ENCODE results near the gene SCO1. TPM values are rescaled to one million over a fixed set of nuclear protein-coding genes. Genes with fewer than 3 reads are reported as not detected.

SCO1 gene
- total RNA-seq, 1 donor from 2014 or later: 20.6 TPM

DNA sequence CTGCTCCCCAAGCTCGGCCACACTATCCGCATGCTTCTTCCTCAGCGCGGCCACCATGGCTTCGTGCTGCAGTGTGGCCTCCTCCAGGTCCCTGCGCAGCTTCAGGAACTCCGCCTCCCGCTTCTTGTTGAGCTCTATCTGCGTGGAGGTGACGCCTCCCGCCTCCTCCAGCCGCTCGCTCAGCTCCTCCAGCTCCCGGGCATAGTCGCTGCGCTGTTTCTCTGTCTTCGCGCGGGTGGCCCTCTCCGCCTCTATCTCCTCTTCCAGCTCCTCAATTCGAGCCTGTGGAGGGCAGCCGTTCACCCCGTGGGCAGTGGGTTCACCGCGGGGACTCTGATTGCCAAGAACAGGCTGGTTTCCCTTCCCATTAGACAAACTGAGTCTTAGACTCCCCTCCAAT, 59.2 kb downstream of the SCO1 start:
- no peaks in the 10 kb centered on the region for H3K27me3 Mint-ChIP-seq (ENCODE audit: unreplicated experiment)
- no peak overlapping the region for H3K4me3 Mint-ChIP-seq (ENCODE audit: unreplicated experiment)
- peaks cover 4% of the 10 kb centered on the region for H3K36me3 Mint-ChIP-seq (ENCODE audit: unreplicated experiment)
- H3K27ac Mint-ChIP-seq (ENCODE audit: unreplicated experiment): no peak overlapping the region
- TF ChIP-seq, protein P1, sequence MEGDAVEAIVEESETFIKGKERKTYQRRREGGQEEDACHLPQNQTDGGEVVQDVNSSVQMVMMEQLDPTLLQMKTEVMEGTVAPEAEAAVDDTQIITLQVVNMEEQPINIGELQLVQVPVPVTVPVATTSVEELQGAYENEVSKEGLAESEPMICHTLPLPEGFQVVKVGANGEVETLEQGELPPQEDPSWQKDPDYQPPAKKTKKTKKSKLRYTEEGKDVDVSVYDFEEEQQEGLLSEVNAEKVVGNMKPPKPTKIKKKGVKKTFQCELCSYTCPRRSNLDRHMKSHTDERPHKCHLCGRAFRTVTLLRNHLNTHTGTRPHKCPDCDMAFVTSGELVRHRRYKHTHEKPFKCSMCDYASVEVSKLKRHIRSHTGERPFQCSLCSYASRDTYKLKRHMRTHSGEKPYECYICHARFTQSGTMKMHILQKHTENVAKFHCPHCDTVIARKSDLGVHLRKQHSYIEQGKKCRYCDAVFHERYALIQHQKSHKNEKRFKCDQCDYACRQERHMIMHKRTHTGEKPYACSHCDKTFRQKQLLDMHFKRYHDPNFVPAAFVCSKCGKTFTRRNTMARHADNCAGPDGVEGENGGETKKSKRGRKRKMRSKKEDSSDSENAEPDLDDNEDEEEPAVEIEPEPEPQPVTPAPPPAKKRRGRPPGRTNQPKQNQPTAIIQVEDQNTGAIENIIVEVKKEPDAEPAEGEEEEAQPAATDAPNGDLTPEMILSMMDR (IDR thresholded peaks at IDR 0.05; ENCODE audit: partially characterized antibody, unreplicated experiment): no peak
- H3K4me1 Mint-ChIP-seq (ENCODE audit: low read depth, unreplicated experiment): no peaks in the 10 kb centered on the region
- DNase-seq: no peak
- H3K9me3 Mint-ChIP-seq (ENCODE audit: unreplicated experiment): no peaks in the 10 kb centered on the region

GRCh38 chr17:10635290-10635689, 62.0 kb downstream of the SCO1 start:
- H3K27ac Mint-ChIP-seq (ENCODE audit: unreplicated experiment): no peak overlapping the region
- H3K4me1 Mint-ChIP-seq (ENCODE audit: low read depth, unreplicated experiment): no peaks in the 10 kb centered on the region
- TF ChIP-seq, protein P1 (IDR thresholded peaks at IDR 0.05; ENCODE audit: partially characterized antibody, unreplicated experiment): no peak
- H3K9me3 Mint-ChIP-seq (ENCODE audit: unreplicated experiment): peaks cover 2% of the 10 kb centered on the region
- H3K36me3 Mint-ChIP-seq (ENCODE audit: unreplicated experiment): peaks cover 4% of the 10 kb centered on the region
- DNase-seq: no peak
- H3K4me3 Mint-ChIP-seq (ENCODE audit: unreplicated experiment): no peak overlapping the region
- peaks cover 2% of the 10 kb centered on the region for H3K27me3 Mint-ChIP-seq (ENCODE audit: unreplicated experiment)

DNA sequence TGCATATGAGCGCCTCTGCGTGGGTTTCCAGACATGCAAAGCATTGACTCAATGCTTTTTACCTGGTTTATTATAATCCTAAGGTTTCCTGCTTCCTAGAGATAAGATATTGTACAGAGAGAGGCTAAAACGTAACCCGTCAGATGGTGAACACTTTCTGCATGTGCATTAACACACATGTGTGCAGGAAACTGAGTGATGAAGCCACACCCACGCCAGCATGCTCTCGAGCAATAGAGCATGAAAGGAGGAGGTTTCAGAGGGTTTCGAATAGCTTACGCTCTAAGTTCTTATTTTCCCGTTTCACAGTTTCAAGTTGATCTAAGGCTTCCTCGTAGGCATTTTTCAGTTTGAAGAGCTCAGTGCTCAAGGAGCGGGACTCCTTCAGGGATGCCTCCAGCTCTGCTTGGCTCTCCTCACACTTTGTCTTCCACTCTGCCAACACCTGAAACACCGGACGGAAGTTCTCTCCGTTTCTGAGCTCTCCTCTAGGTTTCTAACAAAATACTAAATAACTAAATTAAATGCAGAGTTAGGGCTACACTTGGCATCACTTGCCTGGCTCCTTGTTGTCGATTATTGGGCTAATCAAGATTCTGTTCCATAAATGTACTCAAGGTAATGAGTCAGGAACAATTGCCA, 63.5 kb downstream of the SCO1 start:
- no peaks in the 10 kb centered on the region for H3K4me1 Mint-ChIP-seq (ENCODE audit: low read depth, unreplicated experiment)
- TF ChIP-seq, protein P1 (IDR thresholded peaks at IDR 0.05; ENCODE audit: partially characterized antibody, unreplicated experiment): no peak
- no peak overlapping the region for H3K4me3 Mint-ChIP-seq (ENCODE audit: unreplicated experiment)
- H3K27ac Mint-ChIP-seq (ENCODE audit: unreplicated experiment): no peak overlapping the region
- no peak for DNase-seq
- peaks cover 2% of the 10 kb centered on the region for H3K27me3 Mint-ChIP-seq (ENCODE audit: unreplicated experiment)
- peaks cover 4% of the 10 kb centered on the region for H3K36me3 Mint-ChIP-seq (ENCODE audit: unreplicated experiment)
- H3K9me3 Mint-ChIP-seq (ENCODE audit: unreplicated experiment): peaks cover 2% of the 10 kb centered on the region

DNA sequence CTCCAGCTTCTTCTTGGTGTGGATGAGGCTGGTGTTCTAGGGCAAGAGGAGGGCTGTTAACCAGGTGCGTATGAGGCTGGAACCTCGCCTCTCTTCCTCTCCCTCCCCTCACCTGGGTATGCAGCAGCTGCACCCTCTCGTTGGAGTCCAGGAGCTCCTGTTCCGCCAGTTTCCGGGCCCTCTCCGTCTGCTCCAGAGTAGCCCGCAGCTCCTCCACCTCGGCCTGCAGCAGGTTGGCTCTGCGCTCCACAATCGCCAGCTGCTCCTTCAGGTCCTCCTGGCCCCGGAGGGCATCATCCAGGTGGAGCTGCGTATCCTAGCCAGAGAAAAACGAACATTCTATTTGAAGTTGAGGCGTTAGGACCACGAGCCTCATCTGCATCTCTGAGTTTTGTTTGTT, 65.6 kb downstream of the SCO1 start:
- no peaks in the 10 kb centered on the region for H3K36me3 Mint-ChIP-seq (ENCODE audit: unreplicated experiment)

More for the DNA sequence above, 65.6 kb downstream of the SCO1 start:
- no peak overlapping the region for H3K27ac Mint-ChIP-seq (ENCODE audit: unreplicated experiment)
- H3K9me3 Mint-ChIP-seq (ENCODE audit: unreplicated experiment): peaks cover 2% of the 10 kb centered on the region
- no peak for DNase-seq
- TF ChIP-seq, protein P1 (IDR thresholded peaks at IDR 0.05; ENCODE audit: partially characterized antibody, unreplicated experiment): no peak
- no peaks in the 10 kb centered on the region for H3K4me1 Mint-ChIP-seq (ENCODE audit: low read depth, unreplicated experiment)
- peaks cover 4% of the 10 kb centered on the region for H3K27me3 Mint-ChIP-seq (ENCODE audit: unreplicated experiment)
- H3K4me3 Mint-ChIP-seq (ENCODE audit: unreplicated experiment): no peak overlapping the region
